Right lung (tissue), 10 donors: ENCODE results near the gene DCDC2. TPM values are rescaled to one million over a fixed set of nuclear protein-coding genes. Genes with fewer than 3 reads are reported as not detected.
"Not testable (repeated sequence)": the region's sequence is repeated elsewhere in the genome, so short reads cannot be mapped to it uniquely, and the experiment has no call there.

Experiments
- DNase-seq, 2 donors: peaks; one replicate each; pipeline ENCODE4 v3.0.0-alpha.2; 2013
- long read RNA-seq, 8 donors: transcript quantifications; one replicate each; lab custom pipeline, GENCODE V29; 2026
- polyA plus RNA-seq, 5 donors: library from polyadenylated mRNA; unstranded; fragments of 120-200 nt; gene quantifications; one replicate each; pipeline versions ENCODE4 v1.2.1 to v1.2.3, GENCODE V29; 2013; ENCODE audit warnings: inconsistent platforms in 1 of 5, low replicate concordance in 1 of 5; ENCODE audit not compliant: insufficient read length in 5 of 5, insufficient read depth in 1 of 5

DCDC2 gene
- 10 to 100 TPM in 4 of 5 donors, 1 to 10 TPM in 1; 8.3 to 16.6 (median 12.2) TPM for polyA plus RNA-seq
- long read RNA-seq, donor 1, full-length matches to known transcripts = 8 of 8 reads
- long read RNA-seq, donor 1, partial matches to known transcripts = 0 of 8 reads
- long read RNA-seq, donor 1, other reads (novel, unspliced or antisense) = 0 of 8 reads
- long read RNA-seq, donor 2, partial matches to known transcripts = 0 of 1 reads
- long read RNA-seq, donor 2, other reads (novel, unspliced or antisense) = 0 of 1 reads
- long read RNA-seq, donor 3, full-length matches to known transcripts = 5 of 5 reads
- long read RNA-seq, donor 3, partial matches to known transcripts = 0 of 5 reads
- long read RNA-seq, donor 3, other reads (novel, unspliced or antisense) = 0 of 5 reads
- long read RNA-seq, donor 4, full-length matches to known transcripts = 3 of 3 reads
- long read RNA-seq, donor 4, partial matches to known transcripts = 0 of 3 reads
- long read RNA-seq, donor 4, other reads (novel, unspliced or antisense) = 0 of 3 reads
- long read RNA-seq, donor 5, full-length matches to known transcripts = 3 of 14 reads
- long read RNA-seq, donor 5, partial matches to known transcripts = 11 of 14 reads
- long read RNA-seq, donor 5, other reads (novel, unspliced or antisense) = 0 of 14 reads
- long read RNA-seq, donor 6, full-length matches to known transcripts = 3 of 3 reads
- long read RNA-seq, donor 6, partial matches to known transcripts = 0 of 3 reads
- long read RNA-seq, donor 6, other reads (novel, unspliced or antisense) = 0 of 3 reads
- long read RNA-seq, donor 7, full-length matches to known transcripts = 3 of 3 reads
- long read RNA-seq, donor 7, partial matches to known transcripts = 0 of 3 reads
- long read RNA-seq, donor 7, other reads (novel, unspliced or antisense) = 0 of 3 reads
- long read RNA-seq, donor 8, partial matches to known transcripts = 0 of 2 reads
- long read RNA-seq, donor 8, other reads (novel, unspliced or antisense) = 0 of 2 reads

- DNase-seq = peak; percentile 54 to 58
Measured at GRCh38 chr6:24357336-24358218, at the start of gene DCDC2. Gene DCDC2 (minus strand): TSS chr6:24358059. CDS start chr6:24357750, 309 bp downstream.

- no peak for DNase-seq
Measured at GRCh38 chr6:24405262-24405661, 47.4 kb upstream of the DCDC2 start.

- DNase-seq = no peak
Measured at GRCh38 chr6:24403501-24403824, 45.6 kb upstream of the DCDC2 start.

GRCh38 chr6:24402697-24403500 lies 45.0 kb upstream of the DCDC2 start, which contains the start of gene MRS2:
Gene MRS2 (plus strand): TSS chr6:24402936. CDS start chr6:24403047, 111 bp downstream.
- DNase-seq = peak; percentile 69 to 71

GRCh38 chr6:24401458-24401857 lies 43.6 kb upstream of the DCDC2 start:
- no peak for DNase-seq

GRCh38 chr6:24400045-24401039 lies 42.5 kb upstream of the DCDC2 start:
- not testable (repeated sequence) for DNase-seq

GRCh38 chr6:24397631-24398030 lies 39.8 kb upstream of the DCDC2 start:
- no peak for DNase-seq

GRCh38 chr6:24396824-24397223 lies 39.0 kb upstream of the DCDC2 start:
- DNase-seq = no peak

GRCh38 chr6:24394780-24395437 lies 37.0 kb upstream of the DCDC2 start:
- no peak for DNase-seq

- no peak for DNase-seq
Measured at GRCh38 chr6:24394061-24394779, 36.4 kb upstream of the DCDC2 start.

- DNase-seq = no peak
Measured at GRCh38 chr6:24391756-24392405, 34.0 kb upstream of the DCDC2 start.

GRCh38 chr6:24391208-24391607 lies 33.3 kb upstream of the DCDC2 start:
- no peak for DNase-seq

- no peak for DNase-seq
Measured at GRCh38 chr6:24387818-24388217, 30.0 kb upstream of the DCDC2 start.

- no peak for DNase-seq
Measured at GRCh38 chr6:24385536-24386269, 27.8 kb upstream of the DCDC2 start.

- not testable (repeated sequence) for DNase-seq
Measured at GRCh38 chr6:24384369-24385130, 26.7 kb upstream of the DCDC2 start.
